Measurements from ENCODE around the gene SCFD2. TPM values are rescaled to one million over a fixed set of nuclear protein-coding genes. Genes with fewer than 3 reads are reported as not detected.

SCFD2 gene
- polyA plus RNA-seq, 3 donors = 5.4 to 9.4 (median 6.7) TPM

- H3K27ac ChIP-seq (ENCODE audit: low read depth in 1 of 2, low read length in 2 of 2) = no peak overlapping the region
- TF ChIP-seq CTCF (IDR thresholded peaks at IDR 0.05) = no peak
Measured at GRCh38 chr4:52840531-52841370, 525.1 kb downstream of the SCFD2 start.

GRCh38 chr4:52838729-52839586 lies 526.9 kb downstream of the SCFD2 start:
- H3K4me1 Mint-ChIP-seq = peaks cover 12% of the 10 kb centered on the region
- no peak for TF ChIP-seq CTCF (IDR thresholded peaks at IDR 0.05)
- Histone ChIP-seq H3K4me1 (ENCODE audit: control insufficient read depth in 1 of 2, insufficient read depth in 2 of 2, low read length in 2 of 2) (peaks cover 9 to 12% of the 10 kb centered on the region in 2 donors), H4K20me1 (ENCODE audit: insufficient read depth, low read length) (no peaks in the 10 kb centered on the region), H3K9ac (ENCODE audit: insufficient read depth, low read length, poor library complexity, severe bottlenecking) (no peak overlapping the region), H3K79me2 (ENCODE audit: insufficient read depth, low read length) (no peaks in the 10 kb centered on the region), H3K9me3 (replicated peaks in 1 of 2; ENCODE audit: control insufficient read depth in 1 of 2, insufficient read depth in 1 of 2, low read length in 2 of 2) (no peaks in the 10 kb centered on the region), H3K4me3 (replicated peaks in 1 of 3; ENCODE audit: low read depth in 2 of 3, low read length in 3 of 3) (no peak overlapping the region), H3K36me3 (replicated peaks in 1 of 2; ENCODE audit: control insufficient read depth in 1 of 2, insufficient read depth in 2 of 2, low read length in 2 of 2) (no peaks in the 10 kb centered on the region), H3K27ac (ENCODE audit: low read depth in 1 of 2, low read length in 2 of 2) (no peak overlapping the region), H3K27me3 (ENCODE audit: control insufficient read depth in 2 of 2, insufficient read depth in 2 of 2, low read length in 2 of 2) (no peaks in the 10 kb centered on the region), H2AFZ (ENCODE audit: insufficient read depth, low read depth, low read length, poor library complexity, severe bottlenecking) (no peak overlapping the region), H3K4me2 (replicated peaks; ENCODE audit: extremely low read depth, low read length, poor library complexity, severe bottlenecking) (no peak overlapping the region)
- H3K9me3 Mint-ChIP-seq = peaks cover 0 to 3% (median 0%) of the 10 kb centered on the region in 7 donors
- intact Hi-C loops (cut with micrococcal nuclease) = no loop called here
- no peaks in the 10 kb centered on the region for H3K36me3 Mint-ChIP-seq
- DNase-seq = no peak
- H3K27ac Mint-ChIP-seq = no peak overlapping the region
- H3K4me3 Mint-ChIP-seq = no peak overlapping the region
- WGBS (ENCODE audit: insufficient coverage) = 75% methylated on average over 7 of the region's 10 CpGs
- peaks cover 0 to 3% (median 2%) of the 10 kb centered on the region in 3 donors for H3K27me3 Mint-ChIP-seq (ENCODE audit: low read depth in 3 of 3)

More at GRCh38 chr4:52840531-52841370, 525.1 kb downstream of the SCFD2 start:
- Histone ChIP-seq H3K79me2 (ENCODE audit: insufficient read depth, low read length) (no peaks in the 10 kb centered on the region), H3K27me3 (ENCODE audit: control insufficient read depth in 2 of 2, insufficient read depth in 2 of 2, low read length in 2 of 2) (no peaks in the 10 kb centered on the region), H3K9me3 (replicated peaks in 1 of 2; ENCODE audit: control insufficient read depth in 1 of 2, insufficient read depth in 1 of 2, low read length in 2 of 2) (no peaks in the 10 kb centered on the region), H3K9ac (ENCODE audit: insufficient read depth, low read length, poor library complexity, severe bottlenecking) (no peak overlapping the region), H3K4me2 (replicated peaks; ENCODE audit: extremely low read depth, low read length, poor library complexity, severe bottlenecking) (no peak overlapping the region), H2AFZ (ENCODE audit: insufficient read depth, low read depth, low read length, poor library complexity, severe bottlenecking) (peak overlapping the region; percentile 18), H3K36me3 (replicated peaks in 1 of 2; ENCODE audit: control insufficient read depth in 1 of 2, insufficient read depth in 2 of 2, low read length in 2 of 2) (no peaks in the 10 kb centered on the region), H3K4me3 (replicated peaks in 1 of 3; ENCODE audit: low read depth in 2 of 3, low read length in 3 of 3) (no peak overlapping the region), H3K4me1 (ENCODE audit: control insufficient read depth in 1 of 2, insufficient read depth in 2 of 2, low read length in 2 of 2) (peaks cover 16 to 17% of the 10 kb centered on the region in 2 donors), H4K20me1 (ENCODE audit: insufficient read depth, low read length) (no peaks in the 10 kb centered on the region)
- 100% methylated on average over 3 of the region's 9 CpGs for WGBS (ENCODE audit: insufficient coverage)
- Mint-ChIP-seq H3K36me3 (no peaks in the 10 kb centered on the region), H3K27me3 (ENCODE audit: low read depth in 3 of 3) (peaks cover 0 to 3% (median 2%) of the 10 kb centered on the region in 3 donors), H3K27ac (no peak overlapping the region), H3K4me1 (peaks cover 20% of the 10 kb centered on the region), H3K9me3 (peaks cover 0 to 3% (median 0%) of the 10 kb centered on the region in 7 donors), H3K4me3 (no peak overlapping the region)
- DNase-seq = no peak
- intact Hi-C loops (cut with micrococcal nuclease) = no loop called here
